K562 (cell line): ENCODE data around the gene MARS1. TPM values are rescaled to one million over a fixed set of nuclear protein-coding genes. Genes with fewer than 3 reads are reported as not detected.

Source experiments
- ARHGAP35 ChIP-seq: fragments of 450-650 bp; IDR thresholded peaks from 2 replicates; pipeline ENCODE4 v1.6.1; 2018; ENCODE audit not compliant: partially characterized antibody
- CHCHD3 ChIP-seq: fragments of 250-450 bp; sonication (Bioruptor Pico); IDR thresholded peaks from 2 replicates; pipeline ENCODE4 v2.1.2; 2022; ENCODE audit warnings: mild to moderate bottlenecking
- EP300 ChIP-seq: IDR thresholded peaks from 2 replicates; pipeline ENCODE4 v1.6.1; 2012; ENCODE audit warnings: low read length, improper control_type of control experiment
- EP400 ChIP-seq: fragments of 450-650 bp; IDR thresholded peaks from 2 replicates; pipeline ENCODE4 v1.6.1; 2017; ENCODE audit warnings: antibody characterized with exemption, mild to moderate bottlenecking, moderate library complexity
- FOXA3 ChIP-seq, 2 experiments: fragments of 450-650 bp in 1 of 2; sonication (generic) in 1 of 2; formaldehyde crosslinking; IDR thresholded peaks in 1 of 2; conservative IDR thresholded peaks in 1 of 2; 2 replicates each; pipeline versions ENCODE4 v1.4.0 to v1.8.0; 2020 to 2022; ENCODE audit warnings: mild to moderate bottlenecking in 2 of 2, missing genetic modification reagents in 1 of 2
- FUS ChIP-seq: fragments of 200-400 bp; formaldehyde crosslinking; optimal IDR thresholded peaks from 2 replicates; pipeline ENCODE3; 2017; ENCODE audit warnings: low read depth, low read length
- LEF1 ChIP-seq: fragments of 450-650 bp; IDR thresholded peaks from 2 replicates; pipeline ENCODE4 v1.6.1; 2016; ENCODE audit warnings: mild to moderate bottlenecking
- MED1 ChIP-seq: sonication (generic); formaldehyde crosslinking; IDR thresholded peaks from 2 replicates; pipeline ENCODE4 v1.8.1; 2023; ENCODE audit warnings: missing genetic modification reagents, borderline replicate concordance
- NBN ChIP-seq: fragments of 450-650 bp; IDR thresholded peaks from 2 replicates; pipeline ENCODE4 v1.6.1; 2016; ENCODE audit warnings: low read depth, mild to moderate bottlenecking
- NFIC ChIP-seq: fragments of 450-650 bp; IDR thresholded peaks from 2 replicates; pipeline ENCODE4 v1.6.1; 2017; ENCODE audit warnings: mild to moderate bottlenecking, inconsistent platforms
- NFRKB ChIP-seq: fragments of 450-650 bp; IDR thresholded peaks from 2 replicates; pipeline ENCODE4 v1.6.1; 2016; ENCODE audit warnings: low read depth
- NR4A1 ChIP-seq, 2 experiments: fragments of 250-450 bp in 1 of 2; fragments of 450-650 bp in 1 of 2; sonication (Bioruptor Pico) in 1 of 2; IDR thresholded peaks; 2 replicates each; pipeline versions ENCODE4 v1.4.0 to v1.6.1; 2016 to 2020; ENCODE audit warnings: mild to moderate bottlenecking in 2 of 2, missing compliant biosample characterization in 1 of 2, missing genetic modification characterization in 1 of 2, moderate library complexity in 1 of 2
- POLR2G ChIP-seq: fragments of 200-400 bp; formaldehyde crosslinking; IDR thresholded peaks from 2 replicates; pipeline ENCODE4 v1.6.1; 2017; ENCODE audit warnings: low read depth, mild to moderate bottlenecking, antibody characterized with exemption, low read length, moderate library complexity
- SIRT6 ChIP-seq: IDR thresholded peaks from one replicate; pipeline ENCODE4 v1.6.1; 2012; ENCODE audit warnings: low read depth, mild to moderate bottlenecking, control low read depth, inconsistent platforms, low read length, moderate library complexity
- TAF1 ChIP-seq: IDR thresholded peaks from 2 replicates; pipeline ENCODE4 v1.6.1; 2011; ENCODE audit warnings: mild to moderate bottlenecking, low read length, moderate library complexity; ENCODE audit not compliant: insufficient read depth, control insufficient read depth, severe bottlenecking; ENCODE audit errors: extremely low read depth
- THRAP3 ChIP-seq: fragments of 450-650 bp; IDR thresholded peaks from 2 replicates; pipeline ENCODE4 v1.6.1; 2016; ENCODE audit warnings: mild to moderate bottlenecking, inconsistent platforms, borderline replicate concordance
- UBTF ChIP-seq, 2 experiments: IDR thresholded peaks; 2 replicates each; pipeline ENCODE4 v1.6.1; 2012; ENCODE audit warnings: improper control_type of control experiment in 2 of 2, low read depth in 2 of 2, low read length in 2 of 2, borderline replicate concordance in 1 of 2
- XRCC5 ChIP-seq: fragments of 200-400 bp; formaldehyde crosslinking; IDR thresholded peaks from 2 replicates; pipeline ENCODE4 v1.6.1; 2017; ENCODE audit warnings: low read depth, mild to moderate bottlenecking, low read length
- ZNF384 ChIP-seq: IDR thresholded peaks from 2 replicates; pipeline ENCODE4 v1.6.1; 2012; ENCODE audit warnings: low read depth, low read length, improper control_type of control experiment
- polyA plus RNA-seq, 8 experiments: library from polyadenylated mRNA; depleted of rRNA in 4 of 8; stranded (reverse) in 5 of 8; unstranded in 3 of 8; fragments of >200 nt; fragmentation: Nextera tagmentation in 2 of 8; fragmentation: Illumina TruSeq in 1 of 8; extraction: Ambion mirVana in 2 of 8; extraction: Trizol in 1 of 8; gene quantifications; 2 replicates each; pipeline versions ENCODE4 v1.2.1 to v1.2.3, GENCODE V29; 2011 to 2014; ENCODE audit warnings: inconsistent platforms in 1 of 8, missing spikeins in 1 of 8
- total RNA-seq, 7 experiments: library from RNA; depleted of rRNA in 6 of 7; stranded (reverse); fragments of >200 nt in 6 of 7; fragmentation: Illumina TruSeq in 2 of 7; extraction: Trizol in 2 of 7; gene quantifications; 2 replicates each; pipeline versions ENCODE4 v1.2.1 to v1.2.3, GENCODE V29; 2011 to 2021; ENCODE audit warnings: low replicate concordance in 1 of 7
- TF ChIP-seq, protein P1 (sequence below): sonication (generic); formaldehyde crosslinking; IDR thresholded peaks from 2 replicates; pipeline ENCODE4 v1.4.0; 2020; ENCODE audit warnings: mild to moderate bottlenecking, missing genetic modification reagents
- TF ChIP-seq, protein P2 (sequence below): fragments of 450-650 bp; IDR thresholded peaks from 2 replicates; pipeline ENCODE4 v1.6.1; 2016; ENCODE audit warnings: low read depth, mild to moderate bottlenecking, moderate library complexity
- TF ChIP-seq, protein P3 (sequence below): fragments of 200-800 bp; sonication (Bioruptor generic); IDR thresholded peaks from 2 replicates; pipeline ENCODE4 v1.6.1; 2017; ENCODE audit warnings: missing genetic modification characterization, missing compliant biosample characterization

The MARS1 gene
- total and polyA plus RNA-seq, 9 of the 15 experiments (the other 6 are each of a cell fraction or from before 2014, with no cell fraction given) = 117 to 382 (median 220) TPM

GRCh38 chr12:57547288-57548012 is 59.6 kb downstream of the MARS1 start (continued):
- no peak for TF ChIP-seq NR4A1 (CRISPR knock-in tag; IDR thresholded peaks at IDR 0.05)
- TF ChIP-seq NR4A1 (tag; IDR thresholded peaks at IDR 0.05) = no peak
- TF ChIP-seq LEF1 = no peak
- no peak for TF ChIP-seq ZNF384
- TF ChIP-seq FOXA3 (CRISPR knock-in tag; conservative IDR thresholded peaks at IDR 0.05 in 1 of 2, IDR thresholded peaks at IDR 0.05 in 1 of 2) = no peak
- TF ChIP-seq, protein P1, sequence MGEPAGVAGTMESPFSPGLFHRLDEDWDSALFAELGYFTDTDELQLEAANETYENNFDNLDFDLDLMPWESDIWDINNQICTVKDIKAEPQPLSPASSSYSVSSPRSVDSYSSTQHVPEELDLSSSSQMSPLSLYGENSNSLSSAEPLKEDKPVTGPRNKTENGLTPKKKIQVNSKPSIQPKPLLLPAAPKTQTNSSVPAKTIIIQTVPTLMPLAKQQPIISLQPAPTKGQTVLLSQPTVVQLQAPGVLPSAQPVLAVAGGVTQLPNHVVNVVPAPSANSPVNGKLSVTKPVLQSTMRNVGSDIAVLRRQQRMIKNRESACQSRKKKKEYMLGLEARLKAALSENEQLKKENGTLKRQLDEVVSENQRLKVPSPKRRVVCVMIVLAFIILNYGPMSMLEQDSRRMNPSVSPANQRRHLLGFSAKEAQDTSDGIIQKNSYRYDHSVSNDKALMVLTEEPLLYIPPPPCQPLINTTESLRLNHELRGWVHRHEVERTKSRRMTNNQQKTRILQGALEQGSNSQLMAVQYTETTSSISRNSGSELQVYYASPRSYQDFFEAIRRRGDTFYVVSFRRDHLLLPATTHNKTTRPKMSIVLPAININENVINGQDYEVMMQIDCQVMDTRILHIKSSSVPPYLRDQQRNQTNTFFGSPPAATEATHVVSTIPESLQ = no peak
- no peak for TF ChIP-seq THRAP3
- TF ChIP-seq NFIC = no peak
- TF ChIP-seq, protein P2, sequence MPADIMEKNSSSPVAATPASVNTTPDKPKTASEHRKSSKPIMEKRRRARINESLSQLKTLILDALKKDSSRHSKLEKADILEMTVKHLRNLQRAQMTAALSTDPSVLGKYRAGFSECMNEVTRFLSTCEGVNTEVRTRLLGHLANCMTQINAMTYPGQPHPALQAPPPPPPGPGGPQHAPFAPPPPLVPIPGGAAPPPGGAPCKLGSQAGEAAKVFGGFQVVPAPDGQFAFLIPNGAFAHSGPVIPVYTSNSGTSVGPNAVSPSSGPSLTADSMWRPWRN = no peak
- no peak for TF ChIP-seq POLR2G
- TF ChIP-seq FUS = no peak
- no peak for TF ChIP-seq SIRT6
- 0 out of 2 replicates have a peak, but pooled peaks have one; percentile 8 for TF ChIP-seq EP300
- TF ChIP-seq MED1 (CRISPR knock-in tag) = no peak
- no peak for TF ChIP-seq TAF1
- TF ChIP-seq EP400 = no peak
- TF ChIP-seq XRCC5 = no peak
- 0 out of 2 replicates have a peak, but pooled peaks have one; percentile 22 for TF ChIP-seq NBN
- TF ChIP-seq ARHGAP35 = no peak
- 0 out of 2 replicates have a peak, but pooled peaks have one; percentile 33 for TF ChIP-seq NFRKB
- TF ChIP-seq UBTF (IDR thresholded peaks at IDR 0.05; ENCODE audit: borderline replicate concordance in 1 of 2, low read depth in 2 of 2, low read length in 2 of 2) = no peak
- TF ChIP-seq, protein P3, sequence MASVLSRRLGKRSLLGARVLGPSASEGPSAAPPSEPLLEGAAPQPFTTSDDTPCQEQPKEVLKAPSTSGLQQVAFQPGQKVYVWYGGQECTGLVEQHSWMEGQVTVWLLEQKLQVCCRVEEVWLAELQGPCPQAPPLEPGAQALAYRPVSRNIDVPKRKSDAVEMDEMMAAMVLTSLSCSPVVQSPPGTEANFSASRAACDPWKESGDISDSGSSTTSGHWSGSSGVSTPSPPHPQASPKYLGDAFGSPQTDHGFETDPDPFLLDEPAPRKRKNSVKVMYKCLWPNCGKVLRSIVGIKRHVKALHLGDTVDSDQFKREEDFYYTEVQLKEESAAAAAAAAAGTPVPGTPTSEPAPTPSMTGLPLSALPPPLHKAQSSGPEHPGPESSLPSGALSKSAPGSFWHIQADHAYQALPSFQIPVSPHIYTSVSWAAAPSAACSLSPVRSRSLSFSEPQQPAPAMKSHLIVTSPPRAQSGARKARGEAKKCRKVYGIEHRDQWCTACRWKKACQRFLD (CRISPR knock-in tag) = peak; percentile 51; the same call in 1 of the 2 replicates
- no peak for TF ChIP-seq CHCHD3 (CRISPR knock-in tag)
